Colon (tissue), 2 donors: ENCODE data around the gene METAP2.
"Not testable (repeated sequence)": the region's sequence is repeated elsewhere in the genome, so short reads cannot be mapped to it uniquely, and the experiment has no call there.

Source experiments
- FAIRE-seq: peaks from 2 replicates; lab custom pipeline; 2012; peaks lifted over from hg19 to GRCh38; lab: Jason Lieb, UNC
- donor health status: control.
- donor health status: control.

METAP2 gene

DNA sequence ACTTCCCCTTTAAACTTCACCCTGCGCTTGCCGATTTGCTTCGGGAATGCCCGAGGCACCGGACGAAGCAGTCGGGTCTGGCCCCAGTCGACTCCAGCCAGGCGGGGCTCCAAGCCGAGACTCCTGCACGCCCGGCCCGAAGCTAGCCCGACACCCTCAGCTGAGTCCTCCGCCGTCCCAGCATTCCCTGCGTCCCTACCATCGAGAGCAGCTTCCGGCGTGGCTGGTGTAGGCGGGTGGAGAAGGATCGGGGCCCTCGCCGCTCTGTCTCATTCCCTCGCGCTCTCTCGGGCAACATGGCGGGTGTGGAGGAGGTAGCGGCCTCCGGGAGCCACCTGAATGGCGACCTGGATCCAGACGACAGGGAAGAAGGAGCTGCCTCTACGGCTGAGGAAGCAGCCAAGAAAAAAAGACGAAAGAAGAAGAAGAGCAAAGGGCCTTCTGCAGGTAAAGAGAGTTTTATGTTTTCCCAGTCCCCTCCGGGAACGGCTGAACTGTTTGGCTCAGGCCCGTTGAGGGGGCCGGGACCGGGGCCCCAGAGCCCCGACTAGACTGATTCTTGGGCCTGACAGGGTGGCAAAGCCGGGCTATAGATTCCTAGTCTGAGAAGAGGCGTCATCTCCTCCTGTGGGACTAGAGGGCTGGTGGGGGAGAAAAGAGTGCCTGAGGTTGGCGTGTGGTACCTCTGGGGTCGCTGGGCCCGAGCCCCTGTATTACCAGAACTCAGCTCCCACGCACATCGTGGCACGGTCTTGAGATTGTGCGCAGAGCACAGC lies at the start of gene METAP2:
METAP2 (plus strand) TSS at position 269 of the 776 bp plus-strand sequence; CDS start at position 297, 28 bp downstream.
- no peak for FAIRE-seq

DNA sequence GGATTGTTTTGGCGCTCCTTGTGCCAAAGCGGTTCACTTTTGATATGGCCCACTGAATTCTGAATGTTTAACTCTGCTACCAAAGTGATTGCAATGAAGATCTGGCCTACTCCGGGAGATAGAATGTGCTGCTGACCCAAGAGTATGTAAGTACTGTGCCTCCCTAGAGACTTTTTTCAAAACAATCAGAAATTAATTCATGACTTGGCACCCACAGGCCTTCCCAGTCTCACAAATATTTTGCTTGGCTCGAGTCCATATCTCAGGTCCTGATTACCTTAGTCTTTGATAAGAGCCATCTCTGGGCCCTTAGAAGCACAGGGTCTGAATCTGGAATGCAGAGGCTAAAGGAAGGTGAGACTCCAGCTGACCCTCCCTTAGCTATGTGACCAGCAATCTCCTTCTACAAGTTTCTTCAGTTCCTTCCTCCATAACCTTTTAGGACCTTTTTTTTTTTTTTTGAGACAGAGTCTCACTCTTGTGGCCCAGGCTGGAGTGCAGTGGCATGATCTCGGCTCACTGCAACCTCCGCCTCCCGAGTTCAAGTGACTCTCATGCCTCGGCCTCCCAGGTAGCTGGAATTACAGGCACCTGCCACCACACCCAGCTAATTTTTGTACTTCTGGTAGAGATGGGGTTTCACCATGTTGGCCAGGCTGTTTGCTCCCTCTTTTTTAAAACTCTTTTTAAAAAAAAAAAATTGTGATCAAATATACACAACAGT lies 49.5 kb upstream of the METAP2 start:
- no peak for FAIRE-seq

DNA sequence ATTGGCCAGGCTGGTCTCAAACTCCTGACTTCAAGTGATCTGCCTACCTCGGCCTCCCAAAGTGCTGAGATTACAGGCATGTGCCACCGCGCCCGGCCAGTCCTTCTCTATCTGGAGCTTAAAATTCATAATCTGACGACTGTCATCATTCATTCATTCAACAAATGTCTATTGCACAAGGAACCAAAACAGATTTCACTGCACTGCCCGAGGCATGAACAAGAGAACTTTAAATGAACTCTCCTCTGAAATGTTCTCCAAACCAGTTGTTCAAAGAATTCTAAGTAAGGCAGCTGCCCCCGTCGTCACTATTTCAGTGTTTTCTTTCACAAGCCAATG lies 44.8 kb upstream of the METAP2 start:
- FAIRE-seq = no peak

DNA sequence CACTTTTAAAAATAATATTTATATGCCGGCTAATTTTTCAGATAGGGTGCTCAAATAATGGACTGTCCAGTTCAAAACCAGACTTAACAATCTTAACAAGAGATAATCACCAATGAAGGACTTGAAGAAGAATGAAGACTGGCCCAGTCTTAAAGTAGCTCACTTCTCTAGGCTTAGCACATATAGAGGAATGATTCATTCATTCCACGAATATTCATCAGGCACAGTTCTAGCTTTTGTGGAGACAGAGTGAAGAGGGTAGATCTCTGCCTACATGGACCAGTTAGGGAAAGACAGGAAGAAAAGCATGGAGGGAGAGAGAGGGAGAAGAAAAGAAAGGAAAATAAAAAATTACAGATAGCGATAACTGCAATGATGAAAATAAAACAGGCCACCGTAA lies 42.8 kb upstream of the METAP2 start:
- no peak for FAIRE-seq

DNA sequence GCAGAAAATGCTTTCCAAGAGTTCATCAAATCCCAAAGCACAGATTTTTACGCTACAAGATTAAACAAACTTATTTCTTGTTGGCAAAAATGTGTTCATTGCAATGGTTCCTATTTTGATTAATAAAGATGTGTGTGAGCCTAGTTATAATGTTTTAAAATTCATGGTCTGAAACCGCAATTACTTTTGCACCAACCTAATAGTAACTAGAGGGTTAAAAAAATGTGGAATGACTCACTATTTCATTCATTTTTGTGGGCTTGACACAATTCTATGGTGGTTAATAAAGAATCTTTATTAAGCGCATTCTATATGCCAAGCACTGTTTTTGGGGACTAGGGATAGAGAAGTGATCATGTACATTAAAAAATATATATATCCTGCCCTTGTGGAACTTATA lies 38.6 kb upstream of the METAP2 start:
- no peak for FAIRE-seq

DNA sequence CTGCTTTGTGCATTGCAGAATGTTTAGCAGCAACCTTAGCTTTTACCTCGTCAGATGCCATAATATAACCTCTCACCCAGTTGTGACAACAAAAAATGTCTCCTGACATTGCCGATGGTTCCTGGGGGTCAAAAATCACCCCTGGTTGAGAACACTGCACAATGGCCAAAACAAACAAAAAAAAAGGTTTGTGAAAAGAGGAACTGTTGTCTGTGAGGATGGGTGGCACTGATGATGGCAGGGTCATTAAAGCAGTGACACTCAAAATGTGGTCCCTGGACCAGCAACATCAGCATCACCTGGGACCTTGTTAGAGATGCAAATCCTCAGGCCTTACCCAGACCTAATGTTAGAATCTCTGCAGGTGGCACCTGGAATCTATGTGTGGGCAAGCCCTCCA lies 36.4 kb upstream of the METAP2 start:
- no peak for FAIRE-seq

DNA sequence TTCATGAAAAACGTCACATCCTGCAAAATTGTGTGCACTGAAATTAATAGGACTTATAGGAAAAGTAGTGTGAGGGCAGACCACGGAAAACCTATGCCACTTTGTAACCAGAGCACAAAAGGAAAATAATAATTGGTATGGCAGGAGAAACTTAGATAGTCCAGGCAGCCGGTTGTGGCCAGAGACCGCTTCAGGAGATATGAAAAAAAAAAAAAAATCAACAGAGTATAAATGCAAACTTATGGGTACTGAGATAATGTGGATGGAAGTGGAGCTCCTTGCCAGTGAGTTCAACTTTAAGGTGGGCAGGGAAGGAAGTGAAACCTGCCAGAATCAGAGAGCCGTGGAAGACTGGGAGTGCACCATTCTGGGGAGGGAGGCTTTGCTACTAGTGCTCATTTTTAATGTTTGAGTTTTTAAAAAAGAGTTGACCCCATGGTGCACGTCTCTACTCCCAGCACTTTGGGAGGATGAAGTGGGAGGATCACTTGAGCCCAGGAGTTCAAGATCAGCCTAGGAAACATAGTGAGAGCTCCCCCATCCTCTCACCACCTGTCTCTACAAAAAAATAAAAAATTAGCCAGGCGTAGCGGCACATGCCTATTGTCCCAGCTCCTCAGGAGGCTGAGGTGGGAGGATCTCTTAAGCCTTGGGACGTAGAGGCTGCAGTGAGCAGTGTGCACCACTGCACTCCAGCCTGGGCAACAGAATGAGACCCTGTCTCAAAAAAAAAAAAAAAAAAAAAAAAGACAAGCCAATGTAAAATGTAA lies 34.3 kb upstream of the METAP2 start:
- no peak for FAIRE-seq

DNA sequence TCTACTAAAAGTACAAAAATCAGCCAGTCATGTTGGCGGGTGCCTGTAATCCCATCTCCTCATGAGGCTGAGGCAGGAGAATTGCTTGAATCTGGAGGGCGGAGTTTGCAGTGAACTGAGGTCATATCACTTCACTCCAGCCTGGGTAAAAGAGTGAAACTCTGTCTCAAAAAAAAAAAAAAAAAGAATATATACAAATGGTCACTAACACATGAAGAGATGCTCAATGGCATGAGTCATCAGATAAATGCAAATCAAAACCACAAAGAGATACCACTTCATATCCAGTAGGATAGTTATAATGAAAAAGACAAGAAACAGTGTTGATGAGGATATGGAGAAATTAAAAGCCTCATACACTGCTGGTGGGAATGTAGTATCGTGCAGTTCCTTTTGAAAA lies 33.6 kb upstream of the METAP2 start:
- no peak for FAIRE-seq

DNA sequence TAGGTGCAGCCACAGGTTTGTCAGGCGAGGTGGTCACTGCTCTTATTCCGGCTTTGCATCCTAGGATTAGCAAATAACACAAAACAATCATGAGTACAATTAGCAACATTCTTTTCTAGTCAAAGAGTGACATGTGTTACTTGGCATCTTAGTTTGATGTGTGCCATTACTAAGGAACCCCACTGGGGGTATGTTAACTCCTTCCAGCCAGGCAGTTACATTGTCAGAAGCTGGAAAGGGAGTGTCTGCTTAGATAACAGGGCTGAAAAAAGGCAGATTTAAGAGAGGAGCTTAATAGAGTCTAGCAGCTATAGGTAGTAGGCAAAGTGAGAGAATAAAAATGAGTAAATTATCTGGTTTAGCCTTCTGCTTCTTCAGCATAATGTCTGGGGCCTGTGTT lies 30.5 kb upstream of the METAP2 start:
- FAIRE-seq = no peak

DNA sequence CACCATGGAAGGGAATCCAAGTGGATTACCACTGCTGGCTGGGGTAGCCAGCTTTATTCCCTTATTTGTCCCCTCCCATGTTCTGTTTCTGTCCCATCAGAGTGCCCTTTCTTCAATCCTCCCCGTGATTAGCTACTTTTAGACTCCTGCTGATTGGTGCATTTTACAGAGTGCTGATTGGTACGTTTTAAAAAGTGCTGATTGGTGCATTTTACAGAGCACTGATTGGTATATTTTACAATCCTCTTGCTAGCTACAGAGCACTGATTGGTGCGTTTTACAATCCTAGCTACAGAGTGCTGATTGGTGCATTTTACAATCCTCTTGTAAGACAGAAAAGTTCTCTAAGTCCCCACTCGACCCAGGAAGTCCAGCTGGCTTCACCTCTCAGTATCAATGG lies 28.9 kb upstream of the METAP2 start:
- not testable (repeated sequence) for FAIRE-seq

DNA sequence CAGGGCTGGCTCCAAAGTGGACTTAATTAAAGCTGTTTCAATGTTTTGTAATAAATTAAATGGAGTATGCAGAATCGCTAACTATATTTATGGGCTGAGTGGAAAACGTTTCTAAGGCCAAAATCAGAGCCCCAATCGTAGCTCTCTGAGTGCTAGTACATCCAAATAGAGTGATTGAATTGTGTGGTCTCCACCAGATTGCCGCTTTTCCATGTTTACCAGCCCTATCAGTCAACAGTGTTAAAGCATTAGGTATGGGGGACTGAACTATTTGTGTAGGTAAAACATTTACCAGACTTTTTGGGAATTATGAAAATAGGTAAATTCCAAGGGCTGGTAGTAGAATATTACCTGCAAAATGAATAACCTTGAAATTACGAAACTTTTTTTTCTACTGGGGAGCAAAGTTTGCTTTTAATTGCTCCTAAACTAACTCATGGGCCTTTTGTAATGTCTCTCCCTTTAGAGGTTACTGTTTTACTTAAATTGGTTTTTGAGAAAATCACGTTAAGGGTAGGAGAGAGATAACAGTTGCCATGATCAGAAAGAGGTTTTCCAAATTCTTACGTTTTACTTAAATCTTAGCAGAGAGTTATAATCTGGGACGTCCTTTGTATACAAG lies 28.0 kb upstream of the METAP2 start:
- no peak for FAIRE-seq

DNA sequence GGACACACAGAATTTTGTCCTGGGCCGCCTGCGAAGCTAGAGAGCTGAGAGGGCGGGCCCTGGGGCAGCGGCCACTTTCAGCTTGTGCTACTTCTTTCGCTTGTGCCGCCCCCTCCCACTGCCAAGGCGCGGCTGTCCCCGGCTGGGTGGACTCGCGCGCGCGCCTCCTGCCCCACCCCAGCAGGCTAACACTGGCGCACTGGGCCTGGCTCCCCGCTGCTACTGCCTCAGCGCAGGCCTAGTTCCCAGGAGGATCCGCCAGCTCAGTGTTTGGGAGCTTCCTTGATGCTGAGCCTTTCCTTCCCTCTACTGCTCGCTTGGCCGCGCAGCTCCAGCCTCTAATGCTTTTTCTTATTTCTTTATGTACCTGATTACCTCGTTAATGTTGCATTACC lies 27.4 kb upstream of the METAP2 start:
- no peak for FAIRE-seq

DNA sequence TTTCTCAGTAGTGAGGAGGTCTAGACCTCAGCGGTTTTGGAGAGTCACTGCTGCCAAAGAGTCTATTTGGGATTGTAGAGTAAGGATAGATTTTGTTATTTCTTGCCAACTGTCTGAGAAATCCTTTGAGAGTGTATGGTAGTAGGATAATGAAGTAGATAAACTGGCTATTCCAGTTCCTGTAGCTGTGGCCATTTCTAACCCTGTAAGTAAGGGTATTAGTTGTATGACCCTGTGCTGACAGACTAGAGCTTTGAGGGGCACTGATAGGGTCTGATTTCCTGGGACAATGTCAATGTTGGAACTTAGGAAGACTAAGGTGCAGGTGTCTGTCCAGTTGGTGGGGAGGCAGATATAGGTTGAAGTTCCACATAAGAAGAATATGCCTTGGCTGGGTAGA lies 24.3 kb upstream of the METAP2 start:
- not testable (repeated sequence) for FAIRE-seq

DNA sequence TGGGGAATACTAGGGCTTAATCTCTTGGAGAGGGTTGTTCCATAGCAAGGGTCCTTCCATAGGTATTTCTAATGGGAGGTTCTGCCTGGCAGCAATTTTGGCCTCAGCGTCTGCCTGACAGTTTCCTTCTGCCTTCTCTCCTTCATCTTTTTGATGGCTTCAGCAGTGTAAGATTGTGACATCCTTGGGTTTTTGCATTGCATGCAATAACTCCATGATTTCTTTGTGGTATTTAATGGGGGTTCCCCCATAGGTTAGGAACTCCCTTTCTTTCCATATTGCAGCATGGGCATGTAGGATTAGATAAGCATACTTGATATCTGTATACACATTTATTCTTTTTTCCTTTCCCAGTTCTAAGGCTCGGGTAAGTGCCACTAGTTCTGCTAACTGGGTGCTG lies 21.5 kb upstream of the METAP2 start:
- not testable (repeated sequence) for FAIRE-seq

DNA sequence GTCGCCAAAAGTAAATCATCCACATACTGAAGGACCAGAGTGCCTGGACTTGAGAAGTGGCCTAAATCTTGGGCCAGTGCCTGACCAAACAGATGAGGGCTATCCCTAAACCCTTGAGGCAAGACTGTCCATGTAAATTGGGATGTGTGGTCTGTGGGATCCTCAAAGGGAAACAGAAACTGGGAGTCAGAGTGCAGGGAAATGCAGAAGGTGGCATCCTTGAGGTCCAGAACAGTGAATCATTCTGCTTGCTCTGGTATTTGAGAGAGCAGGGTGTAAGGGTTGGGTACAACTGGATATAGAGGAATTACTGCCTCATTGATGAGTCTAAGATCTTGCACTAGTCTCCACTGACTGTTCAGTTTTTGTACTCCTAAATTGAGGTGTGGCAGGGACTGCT lies 20.1 kb upstream of the METAP2 start:
- not testable (repeated sequence) for FAIRE-seq

DNA sequence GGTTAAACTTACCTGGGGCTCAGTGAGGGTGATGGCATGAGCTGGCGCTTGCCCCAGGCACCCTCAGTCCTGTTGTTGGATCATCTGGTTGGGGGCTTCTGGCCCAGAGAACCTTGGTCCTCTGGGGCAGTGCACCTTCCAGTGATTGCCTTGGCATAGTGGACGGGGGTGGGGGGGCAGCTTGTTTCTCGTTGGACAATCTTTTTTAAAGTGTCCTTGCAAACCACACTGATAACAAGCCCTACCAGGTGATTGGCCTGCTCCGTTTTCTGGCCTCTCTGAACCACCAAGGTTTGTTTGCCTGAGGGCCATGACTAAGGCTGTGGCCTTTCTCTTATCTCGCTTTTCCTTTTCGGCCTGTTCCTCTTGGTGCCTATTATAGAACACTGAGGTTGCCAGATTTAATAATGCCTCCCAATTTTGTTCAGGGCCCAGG lies 19.2 kb upstream of the METAP2 start:
- FAIRE-seq = not testable (repeated sequence)

DNA sequence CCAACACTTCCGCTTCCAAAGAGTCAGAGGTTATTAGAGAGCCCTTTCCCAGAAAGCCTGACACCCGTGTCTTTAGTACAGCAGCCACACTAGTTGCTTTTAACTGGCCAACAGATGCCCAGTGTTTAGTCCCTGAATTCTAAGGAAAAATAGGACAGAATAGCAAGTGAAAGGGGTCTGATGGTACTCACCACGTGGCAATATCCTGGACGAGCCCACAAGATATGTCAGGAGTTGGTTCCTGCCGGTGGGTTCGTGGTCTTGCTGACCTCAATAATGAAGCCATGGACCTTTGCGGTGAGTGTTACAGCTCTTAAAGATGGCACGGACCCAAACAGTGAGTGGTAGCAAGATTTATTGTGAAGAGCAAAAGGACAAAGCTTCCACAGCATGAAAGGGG lies 16.3 kb upstream of the METAP2 start:
- FAIRE-seq = not testable (repeated sequence)

DNA sequence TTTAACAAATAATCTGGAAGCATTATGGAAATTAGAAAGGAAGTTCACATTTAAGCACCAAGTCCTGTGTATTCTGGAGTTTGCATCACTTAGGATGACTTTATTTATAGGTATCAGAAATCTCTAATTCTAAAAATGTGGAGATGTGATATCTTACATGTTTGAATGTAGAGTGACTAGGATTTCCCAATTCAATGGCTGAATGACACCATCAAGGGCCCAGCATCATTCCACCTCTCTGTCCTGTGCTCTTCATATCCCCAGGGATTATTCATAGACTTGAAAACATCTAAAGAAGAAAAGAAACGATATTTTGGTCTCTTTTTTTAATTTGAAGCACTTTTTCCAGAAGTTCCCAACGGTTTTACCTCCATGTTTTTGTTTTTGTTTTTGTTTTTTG lies 15.2 kb upstream of the METAP2 start:
- no peak for FAIRE-seq

DNA sequence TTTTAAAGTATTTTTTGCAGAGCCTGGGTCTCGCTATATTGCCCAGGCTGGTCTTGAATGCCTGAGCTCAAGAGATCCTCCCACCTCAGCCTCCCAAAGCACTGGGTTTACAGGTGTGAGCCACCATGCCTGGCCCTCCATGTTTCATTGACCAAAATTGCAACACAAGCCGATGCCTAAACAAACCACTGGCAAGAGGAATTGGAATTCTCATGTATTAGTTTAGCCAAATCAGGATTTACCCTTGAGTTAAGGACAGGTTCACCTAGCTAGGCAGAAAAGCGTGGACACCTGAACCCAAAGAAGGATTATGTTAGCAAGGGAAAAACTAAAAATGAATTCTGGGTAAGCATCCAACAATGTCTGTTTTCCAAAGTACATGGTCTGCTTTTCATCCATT lies 14.6 kb upstream of the METAP2 start:
- FAIRE-seq = no peak

DNA sequence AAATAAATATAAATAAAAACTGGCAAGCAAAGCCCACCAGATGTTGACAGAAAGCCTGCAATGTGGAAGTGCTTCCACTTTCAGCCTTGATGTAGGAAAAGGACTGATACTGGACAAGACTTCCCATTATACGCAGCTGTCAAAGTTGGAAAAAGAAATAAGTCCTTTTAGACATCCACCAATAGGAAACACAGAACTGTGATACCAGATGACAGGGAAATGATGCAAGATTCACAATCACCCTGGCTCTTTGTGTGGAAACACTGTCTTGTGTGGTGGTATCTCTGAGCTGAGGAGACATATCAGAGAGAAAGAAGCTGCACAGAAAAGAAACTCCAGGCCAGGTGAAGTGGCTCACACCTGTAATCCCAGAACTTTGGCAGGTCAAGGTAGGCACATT lies 13.8 kb upstream of the METAP2 start:
- FAIRE-seq = no peak

DNA sequence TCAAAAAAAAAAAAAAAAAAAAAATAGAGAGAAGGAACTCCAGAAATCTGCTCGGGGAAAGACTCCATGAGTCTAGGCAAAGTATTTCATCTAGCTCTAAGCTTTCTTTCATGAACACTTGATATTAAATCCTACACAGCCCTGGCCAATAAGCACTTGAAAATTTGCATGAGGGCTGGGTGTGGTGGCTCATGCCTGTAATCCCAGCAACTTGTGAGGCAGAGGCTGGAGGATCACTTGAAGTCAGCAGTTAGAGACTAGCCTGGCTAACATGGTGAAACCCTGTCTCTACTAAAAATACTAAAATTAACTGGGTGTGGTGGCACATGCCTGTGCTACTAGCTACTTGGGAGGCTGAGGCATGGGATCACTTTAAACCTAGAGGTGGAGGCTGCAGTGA lies 13.1 kb upstream of the METAP2 start:
- no peak for FAIRE-seq

DNA sequence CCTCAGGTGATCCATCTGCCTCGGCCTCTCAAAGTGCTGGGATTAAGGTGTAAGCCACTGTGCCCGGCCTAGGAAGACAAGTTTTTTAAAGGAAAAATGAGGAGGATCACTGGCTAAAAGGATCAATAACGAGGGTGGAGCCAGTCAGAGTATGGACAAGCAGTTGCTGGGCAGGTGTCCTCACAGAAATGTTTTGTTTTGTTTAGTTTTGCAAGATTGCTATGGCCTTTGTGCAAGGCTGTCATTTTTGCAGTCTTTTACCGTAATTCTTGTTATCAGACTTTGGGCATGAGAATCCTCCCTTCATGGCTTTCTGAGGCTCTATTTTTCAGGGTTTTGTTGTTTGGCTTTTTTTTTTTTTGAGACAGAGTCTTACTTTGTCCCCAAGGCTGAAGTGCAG lies 11.9 kb upstream of the METAP2 start:
- FAIRE-seq = no peak

DNA sequence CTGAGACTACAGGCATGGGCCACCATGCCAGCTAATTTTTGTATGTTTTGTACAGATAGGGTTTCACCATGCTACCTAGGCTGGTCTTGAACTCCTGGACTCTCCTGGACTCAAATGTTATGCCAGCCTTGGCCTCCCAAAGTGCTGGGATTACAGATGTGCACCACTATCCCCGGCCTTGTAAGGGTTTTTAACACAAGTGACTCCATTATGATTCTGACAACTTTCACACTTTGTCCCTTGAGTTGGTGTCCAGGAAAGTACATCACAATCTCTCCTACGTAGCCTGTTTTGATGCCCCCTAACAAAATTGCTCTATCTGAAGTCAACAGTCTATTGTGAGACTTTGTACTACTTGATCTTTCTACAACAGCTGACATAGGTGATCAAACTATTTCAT lies 11.4 kb upstream of the METAP2 start:
- no peak for FAIRE-seq
